Activated CD4-positive, alpha-beta T cell treated with anti-CD3 and anti-CD28 coated beads, Interleukin-2, Interleukin-6, amounts not matched to agents 100 ng/mL and 50 ng/mL, durations not matched to agents 16 hours and 8 hours (primary cell): ENCODE results near the gene ENTREP1.
A peak's percentile ranks its signal among the peaks of the same experiment; 100 is the strongest.
"Not testable (repeated sequence)": the region's sequence is repeated elsewhere in the genome, so short reads cannot be mapped to it uniquely, and the experiment has no call there.

ENCODE experiments used
- DNase-seq: peaks from one replicate; pipeline ENCODE4 v3.0.0-alpha.2; 2020

Gene ENTREP1

GRCh38 chr9:69411931-69412740, 87.1 kb downstream of the ENTREP1 start:
- DNase-seq: no peak

- peak; percentile 19 for DNase-seq
Observed at GRCh38 chr9:69412741-69413150, 87.7 kb downstream of the ENTREP1 start.

GRCh38 chr9:69420611-69421270, 95.7 kb downstream of the ENTREP1 start:
- DNase-seq: no peak

GRCh38 chr9:69421908-69422801, 97.1 kb downstream of the ENTREP1 start:
- peak; percentile 63 for DNase-seq

GRCh38 chr9:69425136-69425801, 100.3 kb downstream of the ENTREP1 start:
- no peak for DNase-seq

- no peak for DNase-seq
Observed at GRCh38 chr9:69427286-69427685, 102.3 kb downstream of the ENTREP1 start.

- no peak for DNase-seq
Observed at GRCh38 chr9:69428017-69428785, 103.2 kb downstream of the ENTREP1 start.

- DNase-seq: no peak
Observed at GRCh38 chr9:69429281-69429680, 104.3 kb downstream of the ENTREP1 start.

- DNase-seq: no peak
Observed at GRCh38 chr9:69430206-69430605, 105.2 kb downstream of the ENTREP1 start.

GRCh38 chr9:69431203-69431602, 106.2 kb downstream of the ENTREP1 start:
- no peak for DNase-seq

GRCh38 chr9:69431777-69432176, 106.8 kb downstream of the ENTREP1 start:
- DNase-seq: no peak

GRCh38 chr9:69432623-69433022, 107.6 kb downstream of the ENTREP1 start:
- DNase-seq: no peak

- no peak for DNase-seq
Observed at GRCh38 chr9:69433392-69433791, 108.4 kb downstream of the ENTREP1 start.

- no peak for DNase-seq
Observed at GRCh38 chr9:69433968-69434367, 109.0 kb downstream of the ENTREP1 start.

GRCh38 chr9:69439654-69440053, 114.6 kb downstream of the ENTREP1 start:
- not testable (repeated sequence) for DNase-seq

- not testable (repeated sequence) for DNase-seq
Observed at GRCh38 chr9:69440254-69440955, 115.4 kb downstream of the ENTREP1 start.
